Measurements from ENCODE around the gene PRKN. TPM values are rescaled to one million over a fixed set of nuclear protein-coding genes. Genes with fewer than 3 reads are reported as not detected.

Gene PRKN
- total RNA-seq, 1 experiment from 2014 or later: 1.2 TPM

GRCh38 chr6:162076816-162077215, 650.8 kb downstream of the PRKN start:
- intact Hi-C loops (cut with micrococcal nuclease; ENCODE audit: unreplicated experiment): no loop called here
- Histone ChIP-seq H3K4me1 (ENCODE audit: insufficient read depth, low read length, poor library complexity, severe bottlenecking) (no peaks in the 10 kb centered on the region), H3K9me3 (ENCODE audit: low read depth, low read length, poor library complexity, severe bottlenecking) (no peaks in the 10 kb centered on the region), H3K36me3 (ENCODE audit: insufficient read depth, low read length, poor library complexity, severe bottlenecking) (no peaks in the 10 kb centered on the region), H3K4me3 (ENCODE audit: low read depth, low read length, poor library complexity, severe bottlenecking) (no peak overlapping the region), H3K27ac (ENCODE audit: low read depth, low read length, poor library complexity, severe bottlenecking) (no peak overlapping the region), H3K27me3 (replicated peaks; ENCODE audit: insufficient read depth, low read depth, low read length, poor library complexity) (no peaks in the 10 kb centered on the region)
- TF ChIP-seq EZH2 (IDR thresholded peaks at IDR 0.05; ENCODE audit: borderline replicate concordance, low read depth, low read length, poor library complexity, severe bottlenecking): no peak
- TF ChIP-seq CTCF (conservative IDR thresholded peaks at IDR 0.05; ENCODE audit: low read depth, low read length): no peak
- BruUV-seq (replicated peaks): no TSS peak
- ChIA-PET POLR2A (ENCODE audit: low non-redundant PET) (no interaction called here), CTCF (no interaction called here)
- no peak for DNase-seq (ENCODE audit: low spot score)

GRCh38 chr6:162074641-162075275, 652.8 kb downstream of the PRKN start:
- CTCF ChIA-PET: no interaction called here
- no peaks in the 10 kb centered on the region for H3K9me3 ChIP-seq (ENCODE audit: low read depth, low read length, poor library complexity, severe bottlenecking)
- H3K4me3 ChIP-seq (ENCODE audit: low read depth, low read length, poor library complexity, severe bottlenecking): no peak overlapping the region
- intact Hi-C loops (cut with micrococcal nuclease; ENCODE audit: unreplicated experiment): no loop called here
- POLR2A ChIA-PET (ENCODE audit: low non-redundant PET): no interaction called here
- no peaks in the 10 kb centered on the region for H3K36me3 ChIP-seq (ENCODE audit: insufficient read depth, low read length, poor library complexity, severe bottlenecking)
- BruUV-seq (replicated peaks): no TSS peak
- no peak overlapping the region for H3K27ac ChIP-seq (ENCODE audit: low read depth, low read length, poor library complexity, severe bottlenecking)
- DNase-seq (ENCODE audit: low spot score): no peak
- H3K4me1 ChIP-seq (ENCODE audit: insufficient read depth, low read length, poor library complexity, severe bottlenecking): no peaks in the 10 kb centered on the region
- H3K27me3 ChIP-seq (replicated peaks; ENCODE audit: insufficient read depth, low read depth, low read length, poor library complexity): no peaks in the 10 kb centered on the region
- no peak for TF ChIP-seq EZH2 (IDR thresholded peaks at IDR 0.05; ENCODE audit: borderline replicate concordance, low read depth, low read length, poor library complexity, severe bottlenecking)
- TF ChIP-seq CTCF (conservative IDR thresholded peaks at IDR 0.05; ENCODE audit: low read depth, low read length): no peak

GRCh38 chr6:162070639-162071038, 656.9 kb downstream of the PRKN start:
- CTCF ChIA-PET: interaction anchor here (0.6 kb wide), 1 partner anchor 220 kb away, joined by 5 read pairs; no protein-coding TSS in a partner anchor
- Histone ChIP-seq H3K4me1 (ENCODE audit: insufficient read depth, low read length, poor library complexity, severe bottlenecking) (no peaks in the 10 kb centered on the region), H3K27ac (ENCODE audit: low read depth, low read length, poor library complexity, severe bottlenecking) (no peak overlapping the region), H3K4me3 (ENCODE audit: low read depth, low read length, poor library complexity, severe bottlenecking) (no peak overlapping the region), H3K27me3 (replicated peaks; ENCODE audit: insufficient read depth, low read depth, low read length, poor library complexity) (no peaks in the 10 kb centered on the region), H3K36me3 (ENCODE audit: insufficient read depth, low read length, poor library complexity, severe bottlenecking) (no peaks in the 10 kb centered on the region), H3K9me3 (ENCODE audit: low read depth, low read length, poor library complexity, severe bottlenecking) (peaks cover 7% of the 10 kb centered on the region)
- no peak for DNase-seq (ENCODE audit: low spot score)
- TF ChIP-seq EZH2 (IDR thresholded peaks at IDR 0.05; ENCODE audit: borderline replicate concordance, low read depth, low read length, poor library complexity, severe bottlenecking) (no peak), CTCF (conservative IDR thresholded peaks at IDR 0.05; ENCODE audit: low read depth, low read length) (no peak)
- intact Hi-C loops (cut with micrococcal nuclease; ENCODE audit: unreplicated experiment): no loop called here
- BruUV-seq (replicated peaks): no TSS peak
- POLR2A ChIA-PET (ENCODE audit: low non-redundant PET): no interaction called here

Measured in A673 (cell line).